ENCODE results near the gene ZNF76. TPM values are rescaled to one million over a fixed set of nuclear protein-coding genes. Genes with fewer than 3 reads are reported as not detected.

ZNF76 gene
- total and polyA plus RNA-seq, 9 of the 15 experiments (the other 6 are each of a cell fraction or from before 2014, with no cell fraction given) = 1.2 to 17.8 (median 10.7) TPM

DNA sequence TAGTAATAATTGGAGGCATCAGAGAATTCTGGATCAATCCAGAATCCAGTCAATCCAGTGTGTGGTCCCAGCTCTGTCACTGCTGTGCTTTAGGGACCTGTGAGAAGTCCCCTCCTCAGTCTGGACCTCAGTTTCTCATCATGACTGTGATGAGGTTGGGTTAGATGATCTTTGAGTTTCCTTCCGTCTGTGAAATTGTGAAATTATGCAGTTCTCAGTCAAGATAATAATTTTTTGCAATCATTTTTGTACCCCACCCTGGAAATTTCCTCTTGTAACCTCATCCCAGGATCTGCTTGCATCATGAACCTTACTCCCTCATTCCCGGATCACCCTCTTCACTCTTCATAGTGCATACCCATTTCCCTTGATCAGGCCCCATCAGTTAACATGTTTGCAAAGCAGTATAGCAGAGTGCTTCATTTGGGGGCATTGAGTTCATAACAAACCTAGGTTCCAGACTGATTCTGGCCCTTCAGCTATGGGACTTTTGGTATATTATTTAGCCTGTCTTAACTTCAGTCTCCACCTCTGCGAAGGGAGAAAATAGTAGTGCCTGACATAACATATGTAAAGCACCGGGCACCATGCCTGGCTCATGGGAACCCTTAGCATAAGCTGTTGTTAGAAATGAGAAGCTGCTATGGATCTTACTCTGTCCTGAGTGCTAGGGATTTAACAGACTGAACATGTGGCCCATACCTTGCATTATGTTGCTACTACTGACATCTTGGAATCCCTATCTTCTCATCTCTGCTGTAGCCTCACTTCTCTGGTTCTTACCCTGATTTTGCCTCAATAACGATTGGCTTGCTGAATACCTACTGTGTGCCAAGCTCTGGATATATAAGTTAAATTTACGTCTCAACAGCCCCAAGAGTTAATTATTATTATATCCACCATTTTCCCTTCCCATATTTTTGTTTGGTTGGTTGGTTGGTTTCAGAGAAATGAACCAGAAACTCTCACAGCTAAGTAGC, 1.3 kb downstream of the ZNF76 start (continued):
- TF ChIP-seq, protein P1, sequence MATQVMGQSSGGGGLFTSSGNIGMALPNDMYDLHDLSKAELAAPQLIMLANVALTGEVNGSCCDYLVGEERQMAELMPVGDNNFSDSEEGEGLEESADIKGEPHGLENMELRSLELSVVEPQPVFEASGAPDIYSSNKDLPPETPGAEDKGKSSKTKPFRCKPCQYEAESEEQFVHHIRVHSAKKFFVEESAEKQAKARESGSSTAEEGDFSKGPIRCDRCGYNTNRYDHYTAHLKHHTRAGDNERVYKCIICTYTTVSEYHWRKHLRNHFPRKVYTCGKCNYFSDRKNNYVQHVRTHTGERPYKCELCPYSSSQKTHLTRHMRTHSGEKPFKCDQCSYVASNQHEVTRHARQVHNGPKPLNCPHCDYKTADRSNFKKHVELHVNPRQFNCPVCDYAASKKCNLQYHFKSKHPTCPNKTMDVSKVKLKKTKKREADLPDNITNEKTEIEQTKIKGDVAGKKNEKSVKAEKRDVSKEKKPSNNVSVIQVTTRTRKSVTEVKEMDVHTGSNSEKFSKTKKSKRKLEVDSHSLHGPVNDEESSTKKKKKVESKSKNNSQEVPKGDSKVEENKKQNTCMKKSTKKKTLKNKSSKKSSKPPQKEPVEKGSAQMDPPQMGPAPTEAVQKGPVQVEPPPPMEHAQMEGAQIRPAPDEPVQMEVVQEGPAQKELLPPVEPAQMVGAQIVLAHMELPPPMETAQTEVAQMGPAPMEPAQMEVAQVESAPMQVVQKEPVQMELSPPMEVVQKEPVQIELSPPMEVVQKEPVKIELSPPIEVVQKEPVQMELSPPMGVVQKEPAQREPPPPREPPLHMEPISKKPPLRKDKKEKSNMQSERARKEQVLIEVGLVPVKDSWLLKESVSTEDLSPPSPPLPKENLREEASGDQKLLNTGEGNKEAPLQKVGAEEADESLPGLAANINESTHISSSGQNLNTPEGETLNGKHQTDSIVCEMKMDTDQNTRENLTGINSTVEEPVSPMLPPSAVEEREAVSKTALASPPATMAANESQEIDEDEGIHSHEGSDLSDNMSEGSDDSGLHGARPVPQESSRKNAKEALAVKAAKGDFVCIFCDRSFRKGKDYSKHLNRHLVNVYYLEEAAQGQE (IDR thresholded peaks at IDR 0.05; ENCODE audit: borderline replicate concordance) = peak; percentile 22; the same call in 1 of the 2 replicates
- TF ChIP-seq, protein P1 (CRISPR knock-in tag; IDR thresholded peaks at IDR 0.05; ENCODE audit: low read depth) = no peak
- TF ChIP-seq CTBP1 (IDR thresholded peaks at IDR 0.05; ENCODE audit: borderline replicate concordance) (peak; percentile 12; the same call in 1 of the 2 replicates), PHTF2 (CRISPR knock-in tag; IDR thresholded peaks at IDR 0.05) (no peak), TOE1 (IDR thresholded peaks at IDR 0.05; ENCODE audit: borderline replicate concordance) (no peak; the same call in 1 of the 2 replicates), TOE1 (CRISPR knock-in tag; IDR thresholded peaks at IDR 0.05; ENCODE audit: borderline replicate concordance, low read depth) (no peak), ZKSCAN1 (IDR thresholded peaks at IDR 0.05; ENCODE audit: low read depth, low read length) (peak; percentile 90), ZNF77 (CRISPR knock-in tag; IDR thresholded peaks at IDR 0.05) (no peak), ZNF165 (CRISPR knock-in tag; IDR thresholded peaks at IDR 0.05; ENCODE audit: borderline replicate concordance) (no peak)
- TF ChIP-seq, protein P2, sequence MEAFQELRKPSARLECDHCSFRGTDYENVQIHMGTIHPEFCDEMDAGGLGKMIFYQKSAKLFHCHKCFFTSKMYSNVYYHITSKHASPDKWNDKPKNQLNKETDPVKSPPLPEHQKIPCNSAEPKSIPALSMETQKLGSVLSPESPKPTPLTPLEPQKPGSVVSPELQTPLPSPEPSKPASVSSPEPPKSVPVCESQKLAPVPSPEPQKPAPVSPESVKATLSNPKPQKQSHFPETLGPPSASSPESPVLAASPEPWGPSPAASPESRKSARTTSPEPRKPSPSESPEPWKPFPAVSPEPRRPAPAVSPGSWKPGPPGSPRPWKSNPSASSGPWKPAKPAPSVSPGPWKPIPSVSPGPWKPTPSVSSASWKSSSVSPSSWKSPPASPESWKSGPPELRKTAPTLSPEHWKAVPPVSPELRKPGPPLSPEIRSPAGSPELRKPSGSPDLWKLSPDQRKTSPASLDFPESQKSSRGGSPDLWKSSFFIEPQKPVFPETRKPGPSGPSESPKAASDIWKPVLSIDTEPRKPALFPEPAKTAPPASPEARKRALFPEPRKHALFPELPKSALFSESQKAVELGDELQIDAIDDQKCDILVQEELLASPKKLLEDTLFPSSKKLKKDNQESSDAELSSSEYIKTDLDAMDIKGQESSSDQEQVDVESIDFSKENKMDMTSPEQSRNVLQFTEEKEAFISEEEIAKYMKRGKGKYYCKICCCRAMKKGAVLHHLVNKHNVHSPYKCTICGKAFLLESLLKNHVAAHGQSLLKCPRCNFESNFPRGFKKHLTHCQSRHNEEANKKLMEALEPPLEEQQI (IDR thresholded peaks at IDR 0.05) = 0 out of 2 replicates have a peak, but pooled peaks have one; percentile 27
- TF ChIP-seq, protein P3, sequence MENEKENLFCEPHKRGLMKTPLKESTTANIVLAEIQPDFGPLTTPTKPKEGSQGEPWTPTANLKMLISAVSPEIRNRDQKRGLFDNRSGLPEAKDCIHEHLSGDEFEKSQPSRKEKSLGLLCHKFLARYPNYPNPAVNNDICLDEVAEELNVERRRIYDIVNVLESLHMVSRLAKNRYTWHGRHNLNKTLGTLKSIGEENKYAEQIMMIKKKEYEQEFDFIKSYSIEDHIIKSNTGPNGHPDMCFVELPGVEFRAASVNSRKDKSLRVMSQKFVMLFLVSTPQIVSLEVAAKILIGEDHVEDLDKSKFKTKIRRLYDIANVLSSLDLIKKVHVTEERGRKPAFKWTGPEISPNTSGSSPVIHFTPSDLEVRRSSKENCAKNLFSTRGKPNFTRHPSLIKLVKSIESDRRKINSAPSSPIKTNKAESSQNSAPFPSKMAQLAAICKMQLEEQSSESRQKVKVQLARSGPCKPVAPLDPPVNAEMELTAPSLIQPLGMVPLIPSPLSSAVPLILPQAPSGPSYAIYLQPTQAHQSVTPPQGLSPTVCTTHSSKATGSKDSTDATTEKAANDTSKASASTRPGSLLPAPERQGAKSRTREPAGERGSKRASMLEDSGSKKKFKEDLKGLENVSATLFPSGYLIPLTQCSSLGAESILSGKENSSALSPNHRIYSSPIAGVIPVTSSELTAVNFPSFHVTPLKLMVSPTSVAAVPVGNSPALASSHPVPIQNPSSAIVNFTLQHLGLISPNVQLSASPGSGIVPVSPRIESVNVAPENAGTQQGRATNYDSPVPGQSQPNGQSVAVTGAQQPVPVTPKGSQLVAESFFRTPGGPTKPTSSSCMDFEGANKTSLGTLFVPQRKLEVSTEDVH (IDR thresholded peaks at IDR 0.05; ENCODE audit: low read depth, partially characterized antibody) = no peak
- TF ChIP-seq, protein P4, sequence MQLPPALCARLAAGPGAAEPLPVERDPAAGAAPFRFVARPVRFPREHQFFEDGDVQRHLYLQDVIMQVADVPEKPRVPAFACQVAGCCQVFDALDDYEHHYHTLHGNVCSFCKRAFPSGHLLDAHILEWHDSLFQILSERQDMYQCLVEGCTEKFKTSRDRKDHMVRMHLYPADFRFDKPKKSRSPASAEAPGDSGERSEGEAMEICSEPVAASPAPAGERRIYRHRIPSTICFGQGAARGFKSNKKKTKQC (CRISPR knock-in tag; IDR thresholded peaks at IDR 0.05) = no peak

Measured in K562 (cell line).